ENCODE data around the gene RBMY1J. TPM values are rescaled to one million over a fixed set of nuclear protein-coding genes. Genes with fewer than 3 reads are reported as not detected.

RBMY1J gene
- not detected in 2 replicates for total RNA-seq

DNA sequence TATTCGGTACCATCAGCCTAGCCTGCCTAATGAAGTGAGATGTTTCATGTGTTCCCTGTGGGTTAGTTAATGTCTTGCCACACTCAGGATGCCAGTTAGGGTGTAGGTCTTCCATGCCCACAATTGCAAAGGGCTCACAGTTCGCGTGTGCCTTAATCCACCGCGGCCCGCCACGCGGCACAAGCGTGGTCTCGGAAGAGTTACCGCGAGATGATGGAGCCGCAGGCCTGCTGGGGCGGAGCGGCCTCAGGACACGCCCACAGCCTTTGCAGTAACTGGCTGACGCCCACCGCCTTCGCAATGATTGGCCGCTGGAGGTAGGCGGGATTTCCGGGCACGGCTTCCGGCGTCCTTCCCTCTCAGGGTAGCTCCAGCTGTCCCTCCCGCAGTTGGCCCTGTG, at the start of gene RBMY1J:
Gene RBMY1J, plus strand, starts transcription at position 301 of the 400 bp plus-strand sequence. CDS start 2,038 bp downstream, outside the sequence.

Other genes starting within 250 kb of the RBMY1J start
- gene RBMY1F, start 220.5 kb upstream of the RBMY1J start, total RNA-seq = not detected in 2 replicates

All from endothelial cell of coronary artery (primary cell).